GM21576 (cell line): ENCODE data around the gene POLR2C.

Experiments used
- ATAC-seq: cut with Tn5 transposase; IDR thresholded peaks from one replicate; pipeline ENCODE4 v1.9.1; 2021; ENCODE audit warnings: mild to moderate bottlenecking, moderate library complexity; ENCODE audit not compliant: unreplicated experiment

The POLR2C gene

GRCh38 chr16:57500578-57501111, 38.2 kb downstream of the POLR2C start:
- ATAC-seq: no peak

GRCh38 chr16:57501492-57501891, 39.0 kb downstream of the POLR2C start:
- no peak for ATAC-seq

DNA sequence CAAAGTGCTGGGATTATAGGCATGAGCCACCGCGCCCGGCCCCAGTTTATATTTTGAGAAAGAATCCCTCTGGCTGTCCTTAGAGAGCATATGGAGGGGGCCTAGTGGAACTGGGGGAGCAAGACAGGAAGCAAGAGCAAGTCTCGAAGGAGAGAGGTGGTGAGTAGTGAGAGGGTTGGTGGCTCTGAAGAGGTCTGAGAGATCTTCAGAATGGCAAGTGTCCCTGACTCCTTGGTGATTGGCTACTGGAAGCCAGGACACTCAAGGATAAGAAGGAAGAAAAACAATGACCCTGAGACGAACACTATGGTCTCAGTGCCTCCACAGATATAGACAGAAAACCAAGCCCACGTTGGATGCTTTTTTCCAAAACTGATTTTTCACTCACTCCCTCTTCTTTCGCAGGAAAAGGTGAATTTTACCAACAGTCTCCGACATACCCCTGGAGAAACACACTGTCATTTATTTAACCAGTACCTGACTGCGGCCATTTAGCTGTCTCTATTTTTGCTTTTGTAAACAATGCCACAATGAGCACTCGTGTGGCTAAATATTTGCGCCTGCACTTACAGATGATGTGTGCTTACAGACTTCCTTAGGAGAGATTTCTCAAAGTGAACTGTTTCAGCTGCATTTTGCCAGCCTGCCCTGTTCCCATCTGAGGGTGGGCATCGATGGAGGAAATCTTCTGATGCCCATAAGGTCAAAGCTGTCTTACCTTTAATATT, 39.7 kb downstream of the POLR2C start:
- no peak for ATAC-seq

DNA sequence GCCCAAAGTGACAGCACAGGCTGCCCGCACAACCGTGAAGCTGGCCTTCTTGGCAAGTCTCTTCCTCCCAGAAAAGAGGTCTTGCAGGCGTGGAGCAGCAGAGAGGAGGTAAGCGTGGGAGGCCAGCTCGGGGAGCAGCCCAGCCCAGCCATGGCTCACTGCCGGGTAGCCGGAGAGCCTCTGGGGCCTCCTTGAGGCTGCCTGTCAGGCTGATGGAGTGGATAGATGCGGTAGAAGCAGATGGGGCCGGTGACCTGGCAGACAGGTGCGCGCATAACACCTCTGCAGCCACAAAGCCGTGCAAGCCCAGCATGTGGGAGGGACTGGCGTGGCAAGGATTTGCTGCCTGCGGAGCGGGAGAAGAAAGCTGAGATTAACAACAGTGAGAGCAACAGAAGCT, 40.9 kb downstream of the POLR2C start:
- no peak for ATAC-seq

- ATAC-seq: no peak
These were observed 41.5 kb downstream of the POLR2C start for GRCh38 chr16:57504001-57504400.

DNA sequence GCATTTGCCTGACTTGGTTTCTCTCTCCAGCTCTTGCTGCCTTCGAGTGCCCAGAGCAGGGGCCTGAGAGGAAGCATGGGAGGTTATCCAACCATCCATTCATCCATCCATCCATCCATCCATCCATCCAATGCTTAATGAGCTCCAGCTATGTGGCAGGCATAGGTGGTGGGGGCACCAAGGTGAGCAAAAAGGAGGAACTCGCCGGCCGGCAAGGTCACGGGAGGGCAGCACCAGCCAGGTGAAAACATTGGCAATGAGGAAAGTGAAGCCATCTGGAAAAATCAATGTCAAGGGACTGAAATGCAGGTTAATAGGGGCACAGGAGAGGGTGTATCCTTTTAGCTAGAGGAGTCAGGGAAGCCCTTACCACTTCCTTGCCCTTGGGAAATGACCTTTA, 42.0 kb downstream of the POLR2C start:
- ATAC-seq: no peak

GRCh38 chr16:57505169-57505568, 42.7 kb downstream of the POLR2C start:
- no peak for ATAC-seq

DNA sequence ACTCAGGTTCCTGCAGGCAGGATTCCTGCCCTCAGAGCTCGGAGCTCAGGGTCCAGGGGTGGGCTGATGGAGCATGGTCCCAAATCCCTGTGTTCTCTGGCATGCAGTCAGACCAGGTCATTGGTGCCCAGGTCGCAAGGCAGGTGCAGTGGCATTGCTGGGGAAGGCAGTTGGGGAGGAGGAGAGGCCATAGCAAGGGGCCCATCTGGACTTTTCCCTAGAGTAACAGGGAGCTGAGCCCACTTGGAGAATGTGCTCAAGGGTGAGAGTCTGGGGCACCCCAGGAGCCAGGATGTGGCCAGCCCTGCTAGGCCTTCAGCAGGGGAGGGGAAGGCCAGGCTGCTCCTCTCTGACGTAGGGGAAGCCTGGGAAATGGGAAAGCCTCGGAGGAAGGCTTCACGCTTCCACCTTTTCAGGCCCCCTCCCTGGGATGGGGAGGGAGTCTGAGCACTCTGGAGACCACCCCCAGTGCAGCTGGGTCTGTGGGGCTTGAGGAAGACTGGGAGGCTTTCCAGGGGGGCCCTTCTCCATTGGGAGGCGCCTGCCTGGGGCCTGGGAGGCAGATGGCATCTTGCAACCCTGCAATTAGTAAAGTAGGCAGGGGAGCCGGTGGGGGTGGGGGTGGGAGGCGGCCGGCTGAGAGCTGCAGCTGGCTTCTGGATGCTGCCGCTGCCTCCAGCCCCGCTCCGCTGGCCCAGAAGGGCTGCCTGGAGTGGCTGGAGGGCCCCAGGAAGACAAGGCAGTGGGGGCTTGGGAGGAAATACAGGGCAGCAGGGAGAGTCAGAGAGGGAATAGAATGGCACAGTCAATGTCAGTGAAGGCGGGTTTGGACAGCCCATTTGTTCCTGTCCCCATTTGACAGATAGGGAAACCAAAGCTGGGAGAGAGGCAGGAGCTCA, 44.9 kb downstream of the POLR2C start:
- ATAC-seq: no peak

- no peak for ATAC-seq
These were observed 45.6 kb downstream of the POLR2C start for GRCh38 chr16:57508035-57508425.

DNA sequence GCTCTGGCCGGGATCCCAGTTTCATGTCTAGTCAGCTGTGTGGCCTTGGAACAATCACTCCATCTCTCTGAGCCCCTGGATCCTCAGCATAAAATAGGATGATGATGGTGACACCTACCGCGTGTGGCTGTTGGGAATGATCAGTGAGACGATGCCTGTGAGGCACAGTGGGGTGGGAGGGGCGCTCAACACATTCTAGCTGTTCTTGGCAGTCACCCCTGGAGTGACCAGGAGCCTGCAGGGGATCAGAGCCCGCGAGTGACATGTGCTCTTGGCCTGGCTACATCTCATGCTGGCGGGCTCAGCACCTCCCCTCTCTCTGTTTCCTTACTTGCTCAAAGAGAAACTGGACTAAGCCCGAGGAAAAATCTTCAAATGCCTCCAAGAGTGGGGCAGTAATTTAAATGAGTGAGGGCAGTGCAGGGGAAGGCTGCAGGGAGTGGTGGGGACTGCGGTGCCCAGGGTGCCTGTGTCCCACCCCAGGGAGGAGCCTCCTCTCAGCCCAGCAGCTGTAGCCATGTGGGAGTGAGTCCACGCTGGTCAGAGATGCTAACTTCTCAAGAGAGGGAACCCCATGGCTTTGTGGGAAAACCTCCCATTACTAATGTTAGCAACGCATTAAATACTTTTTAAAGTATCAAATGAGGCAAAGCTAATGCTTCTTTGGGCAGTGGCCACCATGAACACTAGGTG, 46.9 kb downstream of the POLR2C start:
- ATAC-seq: no peak

DNA sequence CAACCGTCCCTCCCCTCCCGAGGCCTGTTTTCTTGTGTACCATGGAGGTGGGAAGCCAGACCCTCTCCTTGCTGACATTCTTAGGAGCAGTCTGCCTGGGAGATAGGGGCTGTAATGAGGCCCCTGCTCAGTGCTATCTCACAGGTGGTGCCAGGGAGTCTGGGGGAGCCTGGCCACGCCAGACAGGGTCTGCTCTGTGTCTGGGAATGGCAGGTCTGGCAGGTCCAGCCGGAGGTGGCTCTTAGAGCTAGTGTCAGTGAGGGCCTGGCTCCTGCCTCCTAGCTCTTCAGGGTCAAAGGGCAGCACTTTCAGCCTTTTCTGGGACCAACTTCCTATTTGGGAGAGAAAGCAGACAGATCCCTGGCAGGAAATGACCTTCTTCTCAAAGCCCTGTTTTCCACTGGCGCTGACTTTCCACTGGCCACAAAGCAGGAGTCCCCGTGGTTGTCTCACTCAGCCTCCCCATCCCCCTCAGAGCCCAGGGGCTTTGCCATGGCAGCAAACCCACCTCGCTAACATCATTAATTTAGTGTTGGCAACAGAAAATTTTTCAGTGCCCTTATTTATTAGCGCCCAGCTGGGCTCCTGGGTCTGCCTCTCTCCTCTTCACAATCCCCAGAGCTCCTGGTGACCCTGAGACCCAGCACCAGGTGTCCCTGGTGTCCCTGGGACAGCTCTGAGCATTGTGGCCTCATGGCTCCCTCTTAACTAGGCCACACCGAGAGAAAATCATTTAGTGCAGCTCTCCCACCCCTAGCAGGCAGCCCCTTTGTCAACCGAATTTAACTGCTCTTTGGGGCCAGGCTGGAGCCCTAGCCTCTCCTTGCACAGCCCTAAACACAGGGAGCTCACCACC, 47.8 kb downstream of the POLR2C start:
- ATAC-seq: no peak

DNA sequence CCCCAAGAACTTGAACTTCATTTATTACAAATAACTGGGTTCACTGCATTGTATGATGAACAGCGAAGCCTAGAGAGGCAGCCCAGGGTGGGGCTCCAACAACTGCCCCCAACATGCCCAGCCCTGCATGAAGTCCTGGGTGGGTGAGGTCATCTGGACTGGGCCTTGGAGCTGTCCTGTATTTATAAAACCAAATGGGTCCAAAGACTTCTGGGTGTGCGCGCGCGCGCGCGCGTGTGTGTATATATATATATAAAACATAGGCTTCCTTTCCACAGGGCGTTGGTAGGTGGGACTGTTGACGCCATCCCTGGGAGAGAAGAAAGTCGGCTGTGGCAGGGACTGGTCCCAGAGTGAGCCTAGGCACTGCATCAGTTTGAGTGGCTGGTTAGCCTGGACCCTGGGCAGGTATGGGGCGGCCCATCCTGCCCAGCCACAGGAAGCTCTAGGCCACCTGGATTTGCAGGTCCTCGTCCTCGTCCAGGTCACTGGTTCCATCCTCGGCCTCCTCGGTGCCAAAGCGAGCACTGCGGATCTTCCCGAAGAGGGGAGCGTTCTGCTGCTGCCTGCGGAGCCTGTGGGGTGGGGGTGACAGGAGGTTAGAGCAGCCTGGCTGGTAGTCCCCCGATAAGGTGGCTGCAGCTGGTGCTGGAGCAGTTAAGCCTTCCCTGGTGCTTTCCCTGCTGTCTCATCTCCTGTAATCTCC, 50.0 kb downstream of the POLR2C start:
- ATAC-seq: no peak

- ATAC-seq: no peak
These were observed 51.1 kb downstream of the POLR2C start for GRCh38 chr16:57513371-57514102.

GRCh38 chr16:57514371-57514770, 51.9 kb downstream of the POLR2C start:
- no peak for ATAC-seq

- no peak for ATAC-seq
These were observed 52.5 kb downstream of the POLR2C start for GRCh38 chr16:57514791-57515600.

DNA sequence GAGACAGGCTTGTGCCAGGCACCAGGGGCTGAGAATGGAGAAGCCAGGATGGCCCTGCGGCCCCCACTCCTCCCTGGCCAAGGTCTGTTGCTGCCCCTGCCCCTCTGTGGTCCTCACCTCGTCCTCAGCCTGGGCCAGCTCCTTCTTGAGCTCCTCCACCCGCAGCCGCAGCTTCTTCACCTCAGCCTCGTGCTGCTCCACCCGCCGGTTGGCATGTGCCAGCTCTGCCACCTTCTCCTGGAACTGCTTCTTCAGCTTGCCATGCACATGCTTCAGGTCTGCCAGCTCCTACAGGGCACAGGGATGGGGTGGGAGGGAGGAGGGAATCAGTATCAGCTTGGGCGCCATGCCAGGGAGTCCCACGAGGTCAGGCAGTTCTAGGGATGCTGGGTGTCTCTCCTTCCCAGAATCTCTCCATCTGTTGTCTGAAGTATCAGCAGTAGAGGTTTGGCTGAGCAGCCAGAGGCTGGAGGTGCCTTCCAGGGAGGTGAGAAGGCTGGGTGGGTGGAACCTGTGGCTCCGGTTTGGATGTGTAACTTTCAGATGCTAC, 53.8 kb downstream of the POLR2C start:
- no peak for ATAC-seq

DNA sequence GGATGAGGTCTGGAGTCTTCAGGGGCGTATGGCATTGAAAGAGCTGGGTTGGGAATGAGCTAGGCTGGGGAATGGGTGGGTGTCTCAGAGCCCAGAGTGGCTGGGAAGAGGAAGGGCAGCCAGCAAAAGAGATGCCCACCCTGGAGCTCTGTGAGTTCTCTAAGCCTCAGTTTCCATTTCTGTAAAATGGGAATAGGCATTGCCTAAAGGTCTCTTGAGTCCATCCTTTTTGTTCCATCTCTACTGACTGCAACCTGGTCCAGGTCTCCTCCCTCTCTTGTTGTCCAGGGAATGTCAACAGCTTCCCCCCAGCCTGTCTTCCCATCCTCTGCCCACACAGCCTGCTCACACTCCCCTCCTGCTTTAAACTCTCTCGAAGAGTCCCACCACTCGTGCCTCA, 54.3 kb downstream of the POLR2C start:
- no peak for ATAC-seq
